ENCODE data around the gene TMEM121.
A peak's percentile ranks its signal among the peaks of the same experiment; 100 is the strongest.
"Not testable (repeated sequence)": the region's sequence is repeated elsewhere in the genome, so short reads cannot be mapped to it uniquely, and the experiment has no call there.

The TMEM121 gene

GRCh38 chr14:105536691-105537579 is 10.6 kb downstream of the TMEM121 start:
- no peak for TF ChIP-seq CTCF (IDR thresholded peaks at IDR 0.05; ENCODE audit: extremely low read depth, insufficient read depth, missing control alignments)
- DNase-seq (ENCODE audit: low spot score) = no peak
- in situ Hi-C loops (cut with MboI; ENCODE audit: low pct_unique_long_range_greater_than_20kb, low sequenced_read_pairs, unreplicated experiment) = no loop called here

- peak; percentile 95 for TF ChIP-seq CTCF (IDR thresholded peaks at IDR 0.05; ENCODE audit: extremely low read depth, insufficient read depth, missing control alignments)
- peak; percentile 90 for DNase-seq (ENCODE audit: low spot score)
- in situ Hi-C loops (cut with MboI; ENCODE audit: low pct_unique_long_range_greater_than_20kb, low sequenced_read_pairs, unreplicated experiment) = no loop called here
Observed at GRCh38 chr14:105537580-105538474, 11.4 kb downstream of the TMEM121 start.

- TF ChIP-seq CTCF (IDR thresholded peaks at IDR 0.05; ENCODE audit: extremely low read depth, insufficient read depth, missing control alignments) = no peak
- no peak for DNase-seq (ENCODE audit: low spot score)
- in situ Hi-C loops (cut with MboI; ENCODE audit: low pct_unique_long_range_greater_than_20kb, low sequenced_read_pairs, unreplicated experiment) = no loop called here
Observed at GRCh38 chr14:105538481-105539049, 12.2 kb downstream of the TMEM121 start.

- no peak for TF ChIP-seq CTCF (IDR thresholded peaks at IDR 0.05; ENCODE audit: extremely low read depth, insufficient read depth, missing control alignments)
- no peak for DNase-seq (ENCODE audit: low spot score)
- in situ Hi-C loops (cut with MboI; ENCODE audit: low pct_unique_long_range_greater_than_20kb, low sequenced_read_pairs, unreplicated experiment) = no loop called here
Observed at GRCh38 chr14:105540811-105541210, 14.4 kb downstream of the TMEM121 start.

GRCh38 chr14:105541218-105541875 is 15.0 kb downstream of the TMEM121 start:
- TF ChIP-seq CTCF (IDR thresholded peaks at IDR 0.05; ENCODE audit: extremely low read depth, insufficient read depth, missing control alignments) = no peak
- in situ Hi-C loops (cut with MboI; ENCODE audit: low pct_unique_long_range_greater_than_20kb, low sequenced_read_pairs, unreplicated experiment) = no loop called here
- no peak for DNase-seq (ENCODE audit: low spot score)

- in situ Hi-C loops (cut with MboI; ENCODE audit: low pct_unique_long_range_greater_than_20kb, low sequenced_read_pairs, unreplicated experiment); DNase-seq (ENCODE audit: low spot score): not testable (repeated sequence)
Observed at GRCh38 chr14:105545676-105546075, 19.3 kb downstream of the TMEM121 start.

- in situ Hi-C loops (cut with MboI; ENCODE audit: low pct_unique_long_range_greater_than_20kb, low sequenced_read_pairs, unreplicated experiment); DNase-seq (ENCODE audit: low spot score): not testable (repeated sequence)
Observed at GRCh38 chr14:105546410-105546809, 20.0 kb downstream of the TMEM121 start.

- DNase-seq (ENCODE audit: low spot score); in situ Hi-C loops (cut with MboI; ENCODE audit: low pct_unique_long_range_greater_than_20kb, low sequenced_read_pairs, unreplicated experiment): not testable (repeated sequence)
Observed at GRCh38 chr14:105547072-105547471, 20.7 kb downstream of the TMEM121 start.
